Hippocampal formation (tissue), 2 donors: ENCODE measurements around the gene PPP1R9A.

Experiments
- DNase-seq, 2 donors: peaks; one replicate each; lab custom pipeline; 2025; lab: John Stamatoyannopoulos, UW

PPP1R9A gene

DNA sequence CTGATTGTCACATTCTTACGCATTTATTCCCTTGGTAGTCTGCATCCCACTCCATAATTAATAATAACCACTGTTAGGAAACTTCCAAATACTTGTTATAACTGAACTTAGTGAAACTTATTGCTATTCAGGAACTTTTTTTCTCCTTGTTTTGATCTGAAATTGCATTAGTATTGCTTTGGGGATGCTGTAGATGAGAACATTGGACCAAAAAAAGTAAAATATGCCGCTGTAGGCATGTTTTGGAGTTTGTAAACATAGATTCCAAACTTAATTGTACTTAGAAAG lies 1.7 kb downstream of the PPP1R9A start:
- DNase-seq: no peak

GRCh38 chr7:94912085-94912484 lies 4.7 kb downstream of the PPP1R9A start:
- no peak for DNase-seq

- peak in 1 of 2 donors; percentile 24 for DNase-seq
Measured at GRCh38 chr7:94913391-94913790, 6.0 kb downstream of the PPP1R9A start.

GRCh38 chr7:94921911-94922310 lies 14.5 kb downstream of the PPP1R9A start:
- no peak for DNase-seq

- no peak for DNase-seq
Measured at GRCh38 chr7:94922457-94922856, 15.1 kb downstream of the PPP1R9A start.

DNA sequence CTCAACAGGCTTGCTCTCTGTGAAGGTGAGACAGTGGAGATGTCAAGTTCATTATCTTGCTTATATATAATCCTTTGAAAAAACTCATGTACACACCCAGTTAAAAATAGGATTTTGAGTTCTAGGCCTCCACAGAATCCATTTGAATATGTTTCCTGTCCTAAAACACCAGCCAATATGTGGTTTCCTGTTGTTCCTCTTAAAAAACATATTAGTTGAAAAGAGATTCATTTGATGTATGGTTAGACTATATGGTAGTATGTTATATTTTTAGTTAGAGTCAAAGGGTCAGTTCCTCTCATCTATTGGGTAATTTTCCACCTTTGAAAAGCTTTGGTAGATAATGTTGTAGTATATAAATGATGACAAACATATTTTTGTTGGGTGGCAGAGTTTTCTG lies 16.0 kb downstream of the PPP1R9A start:
- no peak for DNase-seq

GRCh38 chr7:94928168-94928707 lies 20.8 kb downstream of the PPP1R9A start:
- no peak for DNase-seq

- no peak for DNase-seq
Measured at GRCh38 chr7:94933256-94933990, 26.0 kb downstream of the PPP1R9A start.

DNA sequence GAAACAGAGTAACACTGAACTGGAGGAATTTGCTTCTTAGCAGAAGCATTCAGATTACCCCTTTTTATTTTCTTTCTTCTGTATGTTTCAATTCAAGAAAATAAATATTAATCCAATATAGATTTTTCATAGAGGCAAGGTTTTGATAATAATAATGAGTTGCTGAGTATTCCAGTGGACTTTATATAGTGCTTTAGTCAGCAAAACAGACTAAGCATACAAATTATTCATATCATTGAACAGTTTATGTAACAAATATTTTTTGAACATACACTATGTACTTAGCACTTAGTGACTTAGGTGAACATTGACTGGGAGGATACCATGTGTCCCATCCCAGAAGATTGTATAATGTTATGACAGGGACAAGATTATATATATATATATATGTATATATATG lies 32.0 kb downstream of the PPP1R9A start:
- DNase-seq: no peak

GRCh38 chr7:94940241-94940640 lies 32.8 kb downstream of the PPP1R9A start:
- no peak for DNase-seq

- DNase-seq: no peak
Measured at GRCh38 chr7:94941844-94942632, 34.6 kb downstream of the PPP1R9A start.

GRCh38 chr7:94943134-94943533 lies 35.7 kb downstream of the PPP1R9A start:
- DNase-seq: no peak

DNA sequence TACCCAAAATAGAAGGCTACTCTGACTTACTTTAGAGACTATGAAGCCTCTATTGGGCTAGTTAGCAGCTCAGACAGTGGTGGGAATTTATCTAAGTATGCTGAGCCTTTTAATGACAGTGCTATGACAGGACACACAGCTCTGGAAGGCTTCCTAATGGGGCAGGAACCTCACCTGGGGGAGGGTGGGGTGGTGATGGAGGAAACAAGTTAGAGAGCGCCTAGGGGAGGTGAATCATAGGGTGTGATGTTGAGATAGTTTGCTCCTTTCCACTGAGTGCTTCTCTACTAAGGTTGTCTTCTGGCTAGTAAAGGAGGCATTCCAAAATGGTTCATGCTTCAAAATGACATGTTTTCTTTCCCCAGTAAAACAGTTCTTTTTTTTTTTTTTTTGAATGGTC lies 42.1 kb downstream of the PPP1R9A start:
- no peak for DNase-seq

DNA sequence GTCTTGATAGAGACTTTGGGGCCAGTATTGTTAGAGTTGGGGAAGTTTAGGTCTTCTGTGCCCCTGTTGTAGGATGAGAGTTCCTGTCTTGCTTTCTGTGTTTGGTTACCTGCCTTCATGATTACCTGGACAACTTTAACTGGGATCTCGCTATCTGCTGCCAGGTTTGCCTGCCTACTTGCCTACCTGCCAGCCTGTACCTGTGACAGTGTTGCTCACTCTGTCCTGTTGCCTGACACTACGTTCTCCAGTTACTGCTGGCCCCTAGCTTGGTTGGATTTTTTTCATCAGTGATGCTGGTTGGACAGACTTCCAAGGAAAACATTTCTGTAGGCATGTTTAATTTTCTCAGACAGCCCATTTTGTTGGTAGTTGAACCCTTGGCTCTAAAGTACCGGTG lies 48.4 kb downstream of the PPP1R9A start:
- DNase-seq: no peak

DNA sequence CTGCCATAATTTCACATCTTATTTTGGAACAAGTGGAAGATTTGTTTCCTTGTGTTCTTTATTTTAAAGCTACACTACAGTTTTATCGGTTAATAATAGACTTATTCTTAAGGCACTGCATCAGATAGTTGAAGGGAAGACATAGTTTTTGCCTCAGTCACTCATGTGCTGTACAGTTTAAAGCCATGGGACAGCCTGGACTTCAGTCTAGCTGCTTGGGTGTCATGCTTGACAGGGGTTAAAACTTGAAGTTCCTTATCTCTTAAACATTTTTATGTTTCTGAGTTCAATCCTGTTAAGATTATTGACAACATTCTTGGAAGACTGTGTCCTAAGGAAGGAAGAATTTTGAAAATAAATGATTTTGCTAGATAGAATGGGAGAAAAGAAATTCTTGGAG lies 49.7 kb downstream of the PPP1R9A start:
- DNase-seq: no peak

- DNase-seq: no peak
Measured at GRCh38 chr7:94962661-94963060, 55.3 kb downstream of the PPP1R9A start.

DNA sequence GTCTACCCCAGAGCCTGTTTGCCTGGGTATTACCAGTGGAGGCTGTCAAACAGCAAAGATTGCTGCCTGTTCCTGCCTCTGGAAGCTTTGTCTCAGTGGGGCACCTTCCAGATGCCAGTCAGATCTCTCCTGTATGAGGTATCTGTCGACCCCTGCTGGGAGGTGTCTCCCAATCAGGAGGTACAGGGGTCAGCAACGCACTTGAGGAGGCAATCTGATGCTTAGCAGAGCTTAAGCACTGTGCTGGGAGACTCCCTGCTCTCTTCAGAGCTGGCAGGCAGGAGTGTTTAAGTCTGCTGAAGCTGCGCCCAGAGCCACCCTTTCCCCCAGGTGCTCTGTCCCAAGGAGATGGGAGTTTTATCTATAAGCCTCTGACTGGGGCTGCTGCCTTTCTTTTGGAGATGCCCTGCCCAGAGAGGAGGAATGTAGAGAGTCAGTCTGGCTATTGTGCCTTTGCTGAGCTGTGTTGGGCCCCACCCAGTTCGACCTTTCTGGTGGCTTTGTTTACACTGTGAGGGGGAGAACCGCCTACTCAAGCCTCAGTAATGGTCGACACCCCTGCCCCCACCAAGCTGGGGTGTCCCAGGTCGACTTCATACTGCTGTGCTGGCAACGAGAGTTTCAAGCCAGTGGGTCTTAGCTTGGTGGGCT lies 62.2 kb downstream of the PPP1R9A start:
- DNase-seq: no peak

GRCh38 chr7:94970085-94970576 lies 62.7 kb downstream of the PPP1R9A start:
- no peak for DNase-seq

- DNase-seq: no peak
Measured at GRCh38 chr7:94971051-94971867, 63.9 kb downstream of the PPP1R9A start.

GRCh38 chr7:94972296-94972695 lies 64.9 kb downstream of the PPP1R9A start:
- DNase-seq: no peak

GRCh38 chr7:94973844-94974243 lies 66.5 kb downstream of the PPP1R9A start:
- DNase-seq: no peak

GRCh38 chr7:94974423-94974822 lies 67.0 kb downstream of the PPP1R9A start:
- no peak for DNase-seq
